ENCODE results near the gene UNC45B.
"Not testable (repeated sequence)": the region's sequence is repeated elsewhere in the genome, so short reads cannot be mapped to it uniquely, and the experiment has no call there.

Gene UNC45B

GRCh38 chr17:35141681-35142466, 5.7 kb upstream of the UNC45B start, which contains the start of gene NLE1:
NLE1 (minus strand) TSS chr17:35142303; CDS start chr17:35142275, 28 bp downstream.
- peak; percentile 90 to 95 for DNase-seq

GRCh38 chr17:35142467-35142796, 5.2 kb upstream of the UNC45B start:
- no peak for DNase-seq

- DNase-seq: no peak
Measured at GRCh38 chr17:35144840-35145239, 2.8 kb upstream of the UNC45B start.

- DNase-seq: no peak
Measured at GRCh38 chr17:35146214-35146833, 1.3 kb upstream of the UNC45B start.

GRCh38 chr17:35148144-35148543, 527 bp downstream of the UNC45B start:
- no peak for DNase-seq

- DNase-seq: no peak
Measured at GRCh38 chr17:35149941-35150340, 2.3 kb downstream of the UNC45B start.

- DNase-seq: not testable (repeated sequence)
Measured at GRCh38 chr17:35151080-35151479, 3.5 kb downstream of the UNC45B start.

GRCh38 chr17:35152421-35153140, 5.0 kb downstream of the UNC45B start:
- DNase-seq: no peak

GRCh38 chr17:35154196-35155165, 6.9 kb downstream of the UNC45B start:
- DNase-seq: no peak

GRCh38 chr17:35155246-35155645, 7.6 kb downstream of the UNC45B start:
- no peak for DNase-seq

GRCh38 chr17:35159940-35160339, 12.3 kb downstream of the UNC45B start:
- no peak for DNase-seq

GRCh38 chr17:35160354-35161201, 13.0 kb downstream of the UNC45B start:
- no peak for DNase-seq

GRCh38 chr17:35161281-35161761, 13.7 kb downstream of the UNC45B start:
- no peak for DNase-seq

GRCh38 chr17:35162755-35163154, 15.1 kb downstream of the UNC45B start:
- no peak for DNase-seq

GRCh38 chr17:35163886-35164285, 16.3 kb downstream of the UNC45B start:
- DNase-seq: no peak

GRCh38 chr17:35164716-35165115, 17.1 kb downstream of the UNC45B start:
- DNase-seq: no peak

- no peak for DNase-seq
Measured at GRCh38 chr17:35166526-35166925, 18.9 kb downstream of the UNC45B start.

- no peak for DNase-seq
Measured at GRCh38 chr17:35167046-35167445, 19.4 kb downstream of the UNC45B start.

- DNase-seq: no peak
Measured at GRCh38 chr17:35167666-35168065, 20.0 kb downstream of the UNC45B start.

GRCh38 chr17:35169835-35170363, 22.3 kb downstream of the UNC45B start:
- no peak for DNase-seq
